Measurements from ENCODE around the gene RAB13.

The RAB13 gene

DNA sequence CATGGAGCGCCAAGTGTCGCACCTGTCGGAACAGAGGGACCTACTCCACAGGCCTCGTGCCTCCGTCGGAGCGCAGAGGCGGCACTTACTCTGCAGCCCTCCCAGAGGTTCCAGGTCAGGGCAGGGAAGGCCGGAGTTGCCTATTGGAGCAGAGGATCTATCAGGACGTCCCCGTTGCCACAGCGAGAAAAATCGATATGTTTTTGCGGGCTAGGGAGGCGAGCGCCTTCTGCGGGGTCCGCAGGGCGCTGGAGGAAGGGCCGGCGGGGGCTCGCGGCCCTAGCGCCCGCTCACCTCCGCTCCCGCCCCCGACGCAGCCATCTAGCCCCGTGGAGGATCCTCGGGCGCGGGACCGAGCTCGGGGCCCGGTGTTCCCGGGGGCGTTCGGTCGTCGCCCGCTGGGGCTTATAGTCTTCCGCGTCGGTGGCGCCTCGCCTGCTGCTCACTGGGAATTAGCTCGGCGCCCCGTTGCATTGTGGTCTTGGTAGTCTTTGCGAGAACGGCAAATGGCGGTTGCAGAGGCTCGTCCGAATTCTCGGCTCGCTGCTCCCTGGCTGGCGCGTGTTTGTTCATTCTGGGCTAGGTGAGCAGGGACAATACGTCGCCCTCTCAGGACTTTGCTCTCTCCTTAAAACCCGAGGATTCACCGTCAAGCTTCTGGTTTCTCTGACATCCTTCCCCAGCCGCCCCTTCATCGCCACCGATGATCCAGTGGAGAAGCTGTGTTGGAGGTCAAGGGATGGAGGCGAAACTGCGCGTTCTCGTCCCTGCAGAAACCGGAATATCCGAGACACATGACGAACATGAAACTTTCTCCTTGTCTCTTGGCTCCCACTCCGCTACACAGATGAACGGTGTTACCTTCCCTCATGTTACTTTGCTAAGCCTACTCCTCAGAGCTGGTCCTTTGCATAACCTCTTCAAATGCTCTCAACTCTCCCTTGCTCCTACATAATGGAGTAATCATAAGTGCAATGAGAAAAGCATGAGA lies 8.6 kb downstream of the RAB13 start, which contains the start of gene JTB:
Gene JTB, minus strand, starts transcription at position 425 of the 991 bp plus-strand sequence. Its CDS starts 422 bp downstream, at position 3.
- DNase-seq: peak; percentile 86 to 90

DNA sequence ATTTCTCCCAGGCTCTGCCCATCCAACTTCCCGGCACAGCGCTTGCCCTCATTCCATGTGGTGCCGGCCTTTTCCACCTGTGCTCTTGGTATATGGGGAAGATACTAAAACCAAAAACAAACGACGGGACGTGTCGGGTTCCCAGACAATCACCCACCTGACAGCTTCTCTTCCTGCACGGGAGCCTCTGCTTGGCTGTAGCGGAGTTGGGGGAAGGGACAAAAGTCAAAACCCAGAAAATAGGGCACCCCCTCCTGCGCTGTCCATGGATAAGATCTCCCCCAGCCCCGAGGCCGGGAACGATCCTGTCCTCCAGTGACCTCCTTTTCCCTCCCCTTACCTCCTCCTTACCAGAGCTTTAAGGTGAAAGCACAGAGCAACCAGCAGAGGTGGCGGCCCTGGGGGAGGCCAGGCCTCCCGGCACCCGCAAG lies 9.3 kb downstream of the RAB13 start:
- DNase-seq: no peak

DNA sequence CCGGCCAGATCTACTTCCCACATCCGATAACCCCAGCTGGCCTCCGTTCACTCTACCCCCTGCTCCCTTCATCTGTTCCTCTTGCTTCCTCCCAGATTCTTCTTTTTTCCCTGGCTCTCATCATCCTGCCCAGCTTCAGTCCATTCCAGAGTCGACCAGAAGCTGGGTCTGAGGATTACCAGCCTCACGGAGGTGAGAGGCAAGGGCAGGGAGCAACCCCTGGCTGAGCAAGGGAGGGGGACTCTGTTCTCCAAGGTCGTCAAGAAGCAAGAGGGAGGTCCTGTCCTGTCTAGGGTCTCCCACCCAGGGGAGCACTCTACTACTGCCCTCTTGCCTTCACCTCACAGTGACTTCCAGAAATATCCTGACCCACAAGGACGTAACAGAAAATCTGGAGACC lies 12.6 kb downstream of the RAB13 start:
- no peak for DNase-seq

DNA sequence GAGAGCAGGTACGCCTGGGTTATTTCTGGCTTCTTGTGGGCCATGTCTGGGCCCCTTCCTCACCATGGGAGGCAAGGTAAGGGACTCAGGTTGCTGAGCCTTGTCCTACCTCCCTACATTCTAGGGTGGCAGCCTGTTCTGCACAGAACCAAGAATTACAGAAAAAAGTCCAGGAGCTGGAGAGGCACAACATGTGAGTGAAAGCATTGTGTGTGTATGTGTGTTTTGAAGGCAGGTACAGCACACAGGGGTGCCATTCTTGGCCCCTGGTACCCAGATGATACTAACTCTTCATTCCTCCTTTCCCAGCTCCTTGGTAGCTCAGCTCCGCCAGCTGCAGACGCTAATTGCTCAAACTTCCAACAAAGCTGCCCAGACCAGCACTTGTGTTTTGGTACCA lies 13.1 kb downstream of the RAB13 start:
- DNase-seq: no peak

DNA sequence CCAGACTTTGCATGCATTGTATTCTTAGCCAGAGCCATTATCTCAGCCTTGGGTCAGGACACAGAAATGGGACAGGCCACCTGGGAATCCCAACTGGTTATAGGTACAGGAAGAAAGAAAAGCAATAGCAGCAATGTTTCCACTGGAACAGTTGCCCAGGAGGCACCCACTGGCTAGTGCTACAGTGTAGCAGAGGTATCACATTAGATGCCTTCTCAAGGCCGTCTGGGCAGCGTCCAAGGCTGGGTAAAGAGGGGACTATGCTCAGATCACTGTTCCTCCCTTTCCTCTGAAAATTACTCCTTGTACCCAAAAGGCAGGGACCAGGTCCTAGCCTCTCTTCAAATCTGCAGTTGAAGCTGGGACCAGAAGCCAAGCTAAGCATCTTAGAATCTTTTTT lies 15.8 kb downstream of the RAB13 start:
- no peak for DNase-seq

DNA sequence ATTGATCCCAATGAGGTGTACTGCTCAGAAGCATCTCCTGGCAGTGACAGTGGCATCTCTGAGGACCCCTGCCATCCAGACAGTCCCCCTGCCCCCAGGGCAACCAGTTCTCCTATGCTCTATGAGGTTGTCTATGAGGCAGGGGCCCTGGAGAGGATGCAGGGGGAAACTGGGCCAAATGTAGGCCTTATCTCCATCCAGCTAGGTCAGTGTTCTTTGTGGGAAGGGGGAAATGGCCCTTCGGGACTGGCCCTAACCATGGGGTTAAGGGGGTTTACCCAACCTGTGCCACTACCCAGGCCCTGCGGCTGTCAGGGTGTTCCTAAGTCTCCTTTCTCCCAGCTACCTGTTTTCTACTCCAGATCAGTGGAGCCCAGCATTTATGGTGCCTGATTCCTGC lies 17.2 kb downstream of the RAB13 start:
- DNase-seq: no peak

DNA sequence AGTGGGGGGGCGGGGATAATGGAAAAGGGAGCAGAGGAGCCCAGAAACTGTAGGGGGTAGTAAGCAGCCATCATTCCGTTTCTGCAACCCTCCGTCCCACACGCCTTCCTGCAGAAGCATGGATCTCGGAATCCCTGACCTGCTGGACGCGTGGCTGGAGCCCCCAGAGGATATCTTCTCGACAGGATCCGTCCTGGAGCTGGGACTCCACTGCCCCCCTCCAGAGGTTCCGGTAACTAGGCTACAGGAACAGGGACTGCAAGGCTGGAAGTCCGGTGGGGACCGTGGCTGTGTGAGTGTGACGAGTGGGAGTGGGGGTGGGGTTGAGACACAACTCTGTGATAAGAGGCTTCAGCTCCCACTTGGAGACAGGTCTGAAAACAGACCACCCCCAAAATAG lies 17.7 kb downstream of the RAB13 start:
- DNase-seq: no peak

DNA sequence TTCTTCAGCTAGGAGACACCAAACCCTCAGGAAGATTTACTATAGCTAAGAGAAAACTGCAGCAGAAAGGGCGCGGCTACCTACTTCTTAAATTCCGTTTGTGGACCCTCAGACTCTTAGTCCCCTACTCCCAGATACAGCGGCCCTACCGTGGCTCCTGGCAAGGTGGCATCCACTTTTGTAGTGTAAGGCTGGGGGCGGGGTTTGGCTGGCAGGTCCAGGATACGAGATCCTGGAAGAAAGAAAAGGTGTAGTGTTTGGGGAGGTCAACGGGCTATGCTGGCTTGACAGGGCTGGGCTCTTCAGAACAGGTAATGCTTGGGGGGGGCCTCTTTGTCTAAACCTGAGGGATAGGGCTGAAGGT lies 18.2 kb downstream of the RAB13 start:
- no peak for DNase-seq

DNA sequence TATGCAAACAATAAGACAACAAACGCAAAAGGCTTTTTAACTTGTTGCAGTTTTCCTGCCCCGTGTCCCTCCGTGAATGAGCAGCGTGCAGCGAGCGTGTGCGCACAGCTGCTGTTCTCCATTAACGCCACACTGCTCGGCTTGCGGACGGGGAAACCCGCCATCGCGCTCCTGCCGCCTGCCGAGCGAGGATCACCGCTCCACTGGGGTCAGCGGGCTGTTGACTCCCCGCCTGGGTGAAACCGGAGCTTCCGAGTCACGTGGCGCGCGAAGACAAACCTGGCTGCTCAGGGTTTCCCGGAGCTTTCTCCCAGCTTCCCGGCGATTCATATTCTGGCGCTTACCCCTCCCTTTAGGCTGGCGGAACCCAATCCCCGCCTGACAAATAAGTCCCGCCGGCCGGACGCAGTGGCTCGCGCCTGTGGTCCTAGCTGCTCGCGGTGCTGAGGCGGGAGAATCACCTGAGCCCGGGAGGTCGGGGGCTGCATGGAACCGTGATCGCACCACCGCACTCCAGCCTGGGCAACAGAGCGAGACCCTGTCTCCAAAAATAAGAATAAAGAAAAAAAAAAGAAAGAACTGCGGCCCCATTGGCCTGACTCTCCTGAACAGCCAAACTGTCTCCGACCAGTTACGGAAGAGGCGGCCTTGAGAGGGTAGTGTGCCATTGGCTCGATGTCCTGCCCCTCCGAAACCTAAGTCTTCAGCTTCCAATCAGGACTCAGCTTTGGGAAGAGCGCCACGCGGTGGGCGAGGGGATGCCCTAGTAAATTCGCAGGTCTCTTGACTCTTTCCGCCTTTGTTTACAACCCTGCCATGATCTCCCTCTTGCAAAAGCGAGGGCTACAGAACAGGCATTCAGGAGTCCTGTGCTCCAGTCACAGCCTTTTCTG lies 18.8 kb downstream of the RAB13 start, which contains the start of gene CREB3L4:
Gene CREB3L4, plus strand, starts transcription at position 796 of the 893 bp plus-strand sequence. CDS start 624 bp downstream, outside the sequence.
- DNase-seq: peak; percentile 79 to 86

DNA sequence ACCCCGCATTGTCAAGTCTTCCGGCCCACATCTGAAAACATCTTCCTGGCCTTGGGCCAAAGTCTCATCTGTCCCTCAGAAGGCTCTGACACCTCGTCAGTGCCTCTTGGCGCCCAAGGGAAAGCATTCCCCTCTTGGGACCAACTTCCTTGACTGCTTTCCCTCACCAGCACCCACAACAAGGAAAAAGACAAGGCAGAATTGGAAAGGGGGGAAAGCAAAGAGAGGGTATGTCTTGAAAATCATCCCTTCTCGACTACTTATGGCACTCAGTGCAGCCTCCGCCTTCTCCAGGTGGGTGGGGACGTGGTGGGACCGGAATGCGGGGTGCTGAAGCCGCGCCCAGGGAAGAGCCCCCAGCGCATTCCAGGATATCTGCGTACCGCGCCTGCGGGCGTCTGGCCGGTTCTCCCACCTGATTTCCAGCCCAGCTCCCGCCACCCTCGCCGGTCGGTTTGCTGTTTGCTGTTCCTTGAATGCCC lies 22.2 kb downstream of the RAB13 start:
- DNase-seq: no peak

DNA sequence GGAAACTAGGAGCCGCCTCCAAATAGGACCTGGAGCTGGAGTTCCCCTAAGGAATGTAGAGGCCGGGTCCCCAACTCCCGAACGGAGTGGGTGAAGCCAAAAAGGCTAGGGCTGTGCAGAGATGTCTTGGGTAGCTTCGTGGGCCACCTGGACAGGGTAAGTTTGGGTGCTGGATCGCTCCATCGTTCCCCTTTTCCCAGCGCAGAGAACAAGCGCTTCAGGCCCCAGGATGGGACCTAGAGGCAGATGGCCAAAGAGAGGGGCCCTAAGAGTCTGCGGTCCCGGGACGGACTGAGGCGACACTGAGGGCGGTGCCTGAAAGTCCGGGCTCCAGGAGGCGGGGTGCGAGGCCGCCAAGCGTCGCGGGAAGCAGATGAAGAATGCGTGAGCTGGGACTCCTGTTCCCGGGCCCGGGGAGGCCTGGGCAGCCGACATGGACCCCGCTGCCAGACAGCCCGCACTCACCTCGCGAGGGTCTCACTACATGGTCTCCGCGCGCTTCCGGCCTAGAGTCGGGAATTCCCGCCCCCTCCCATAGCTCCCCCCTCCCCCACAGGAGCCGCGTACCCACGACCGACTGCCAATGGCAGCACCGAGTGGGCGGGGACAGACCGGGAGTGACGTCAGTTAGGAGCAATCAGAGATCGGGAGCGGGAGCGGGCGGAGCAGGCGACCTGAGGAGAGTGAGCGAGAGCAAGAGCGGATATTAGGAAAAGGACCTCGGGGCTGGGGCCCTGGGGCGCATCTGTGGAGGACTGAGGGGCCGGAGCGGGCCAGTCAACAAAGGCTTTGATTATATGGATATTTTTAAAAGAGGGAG lies 22.9 kb downstream of the RAB13 start, which contains the start of gene SLC39A1:
Gene SLC39A1, minus strand, starts transcription at position 508 of the 820 bp plus-strand sequence. CDS start 822 bp downstream, outside the sequence.
- peak; percentile 99 for DNase-seq

DNA sequence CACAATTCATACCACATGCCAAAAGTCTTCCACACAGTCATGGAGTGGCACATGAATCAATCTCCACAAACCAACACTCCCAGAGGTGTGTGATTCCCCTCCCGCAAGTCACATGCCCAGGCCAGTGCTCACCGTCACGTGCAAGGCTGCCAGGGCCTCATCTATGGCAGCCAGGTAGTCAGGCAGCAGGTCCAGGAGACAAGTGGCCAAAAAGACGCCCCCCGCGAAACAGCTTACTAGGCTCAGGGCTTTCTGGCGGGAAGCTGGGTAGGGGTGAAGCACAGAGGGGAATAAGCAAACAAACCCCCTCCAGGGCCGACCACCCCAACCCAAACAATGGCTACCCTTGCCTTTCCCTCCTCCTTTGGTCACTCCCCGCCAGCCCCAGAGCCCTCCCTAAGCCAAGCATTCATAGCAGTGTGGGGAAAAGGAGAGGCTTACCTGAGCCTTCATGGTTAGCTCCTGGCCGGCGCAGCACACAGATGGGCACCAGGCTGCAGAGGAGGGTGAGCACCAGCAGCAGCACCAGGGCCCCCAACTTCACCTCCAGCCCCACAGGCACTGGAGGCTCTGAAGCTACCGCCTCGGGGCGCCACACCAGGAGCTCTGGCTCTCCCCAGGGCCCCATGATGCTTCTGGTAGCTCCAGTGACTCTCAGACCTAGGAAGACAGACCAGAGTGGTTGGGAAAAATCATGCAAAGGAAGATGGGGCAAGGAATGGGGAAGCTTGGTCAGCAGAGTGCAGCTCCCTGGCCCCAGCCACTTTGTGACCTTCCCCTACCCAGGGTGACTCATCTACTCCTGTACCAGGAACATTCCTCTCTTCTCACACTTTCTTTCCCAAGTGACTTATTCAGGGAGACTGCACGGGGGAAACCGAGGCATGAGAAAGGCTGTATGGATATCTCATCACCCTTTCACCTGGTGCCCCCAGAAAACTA lies 23.8 kb downstream of the RAB13 start:
- DNase-seq: no peak

DNA sequence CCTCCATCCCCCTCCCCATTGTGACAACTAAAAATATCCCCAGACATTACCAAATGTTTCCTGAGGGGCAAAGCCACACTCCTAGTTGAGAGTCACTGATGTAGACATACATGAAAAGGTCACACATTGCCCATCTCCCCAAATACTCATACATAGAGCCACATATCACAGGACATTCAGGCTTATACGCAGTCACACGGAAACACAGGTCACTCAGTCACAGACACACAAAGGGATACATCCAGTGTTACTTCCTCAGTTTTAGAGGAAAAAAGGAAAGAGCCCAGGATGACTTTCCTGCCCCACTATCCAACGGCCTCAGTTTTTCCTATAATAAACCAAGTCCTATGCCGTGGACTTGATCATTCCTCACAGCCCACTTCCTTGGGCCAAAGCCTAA lies 24.7 kb downstream of the RAB13 start:
- no peak for DNase-seq

DNA sequence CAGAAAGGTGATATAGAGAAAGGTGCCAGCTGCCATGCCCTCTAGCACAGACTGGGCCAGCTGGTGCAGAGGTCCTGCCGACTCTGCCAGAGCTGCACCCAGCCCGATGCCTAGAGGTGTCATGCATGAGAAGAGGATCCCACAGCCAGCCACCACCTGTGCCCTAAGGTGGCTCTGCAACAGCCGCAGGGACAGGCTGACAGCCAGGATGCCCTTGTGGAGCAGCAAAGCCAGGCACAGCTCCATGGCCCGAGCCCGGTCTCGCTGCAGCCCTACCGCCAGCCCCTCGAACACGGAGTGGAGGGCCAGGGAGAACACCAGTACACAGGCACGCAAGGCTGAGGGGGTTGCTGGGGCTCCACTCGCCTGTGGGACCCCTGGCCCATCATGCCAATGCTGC lies 25.9 kb downstream of the RAB13 start:
- DNase-seq: no peak

DNA sequence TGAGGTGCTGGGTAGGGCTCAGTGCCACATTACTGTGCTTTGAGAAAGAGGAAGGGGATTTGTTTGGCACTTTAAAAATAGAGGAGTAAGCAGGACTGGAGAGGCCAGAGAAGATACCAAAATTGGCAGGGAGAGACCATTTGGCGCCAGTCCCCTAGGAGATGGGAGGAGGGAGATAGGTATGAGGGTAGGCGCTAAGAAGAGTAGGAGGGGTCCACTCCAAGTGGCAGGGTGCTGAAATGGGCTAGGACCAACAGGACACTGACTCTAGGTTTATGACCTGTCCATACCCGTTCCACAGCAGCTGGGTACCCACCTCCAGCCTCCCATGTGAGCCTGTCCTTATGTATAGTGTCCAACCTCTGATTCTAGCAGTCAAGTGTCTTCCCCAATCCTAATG lies 26.7 kb downstream of the RAB13 start:
- no peak for DNase-seq

DNA sequence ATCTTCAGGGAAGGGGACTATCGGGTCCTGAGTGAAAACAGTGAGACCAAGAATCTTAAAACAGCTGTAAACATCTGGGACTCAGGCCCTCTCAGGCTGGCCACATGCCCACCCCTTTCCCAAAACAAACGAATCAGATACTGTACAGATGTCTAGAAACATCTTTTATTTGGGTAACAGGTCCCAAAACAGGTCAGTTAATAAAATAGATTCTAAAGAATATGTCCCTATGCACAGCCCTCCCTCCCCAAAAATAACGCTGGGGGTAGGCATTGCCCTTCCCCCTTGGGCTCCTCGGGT lies 27.2 kb downstream of the RAB13 start:
- DNase-seq: no peak

DNA sequence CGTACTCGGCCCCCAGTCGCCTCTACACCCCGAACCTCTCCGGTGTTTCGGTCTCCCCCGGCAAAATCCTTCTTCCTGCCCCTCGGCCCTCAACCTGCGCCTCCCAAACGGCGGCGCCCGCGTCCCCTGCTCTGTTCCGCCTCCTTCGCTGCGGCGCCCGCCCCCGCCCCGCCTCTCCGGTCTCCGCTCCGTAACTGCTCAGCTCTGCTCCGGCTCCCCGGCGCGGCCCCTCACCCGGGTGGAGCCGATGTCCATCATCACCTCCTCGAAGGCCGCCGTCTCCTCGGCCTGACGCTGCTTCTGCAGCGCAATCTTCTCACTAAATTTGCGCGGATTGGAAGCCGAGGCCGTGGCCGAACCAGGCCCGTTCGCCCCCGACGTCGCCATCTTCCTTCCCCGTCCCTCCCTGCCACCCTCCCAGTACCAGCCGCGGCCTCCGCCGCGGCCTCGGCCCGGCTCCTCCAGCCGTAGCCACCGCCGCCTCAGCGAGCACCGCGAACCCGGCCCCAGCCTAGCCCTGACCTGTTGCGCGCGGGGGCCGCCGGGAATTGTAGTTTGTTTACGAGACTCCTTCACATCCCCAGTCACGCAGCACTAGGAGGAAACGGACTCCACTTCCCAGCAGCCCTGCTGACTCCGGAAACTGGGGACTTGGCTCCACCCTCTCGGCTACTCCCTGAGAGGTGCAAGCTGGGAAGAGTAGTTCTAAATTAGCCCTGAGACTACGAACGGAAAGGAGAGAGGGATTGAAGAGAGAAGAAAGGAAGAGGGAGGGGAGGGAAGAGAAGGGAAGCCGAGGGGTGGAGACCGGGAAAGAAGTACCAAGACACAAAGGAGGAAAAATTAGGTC lies 27.8 kb downstream of the RAB13 start, which contains the start of gene CRTC2:
Gene CRTC2, minus strand, starts transcription at position 502 of the 850 bp plus-strand sequence. Its CDS starts 115 bp downstream, at position 387.
- DNase-seq: peak; percentile 98

DNA sequence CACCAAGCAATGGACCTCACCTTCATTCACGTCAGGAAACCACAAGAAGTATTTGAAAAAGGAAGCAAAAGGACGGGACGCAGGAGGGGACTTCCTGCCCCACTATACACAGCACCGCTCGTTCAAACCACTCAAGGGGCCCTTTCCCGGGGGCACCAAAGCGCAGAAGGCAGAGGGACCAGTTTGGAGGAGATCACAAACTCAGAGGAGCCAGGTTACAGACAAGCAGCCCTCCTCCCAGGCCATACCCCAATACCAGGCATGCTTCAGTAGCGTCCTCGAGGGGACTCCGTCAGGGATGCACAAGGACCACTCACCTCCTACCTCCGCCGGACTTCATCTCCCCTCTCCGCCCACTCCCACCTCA lies 28.4 kb downstream of the RAB13 start:
- peak in 1 of 2 experiments; percentile 56 for DNase-seq

DNA sequence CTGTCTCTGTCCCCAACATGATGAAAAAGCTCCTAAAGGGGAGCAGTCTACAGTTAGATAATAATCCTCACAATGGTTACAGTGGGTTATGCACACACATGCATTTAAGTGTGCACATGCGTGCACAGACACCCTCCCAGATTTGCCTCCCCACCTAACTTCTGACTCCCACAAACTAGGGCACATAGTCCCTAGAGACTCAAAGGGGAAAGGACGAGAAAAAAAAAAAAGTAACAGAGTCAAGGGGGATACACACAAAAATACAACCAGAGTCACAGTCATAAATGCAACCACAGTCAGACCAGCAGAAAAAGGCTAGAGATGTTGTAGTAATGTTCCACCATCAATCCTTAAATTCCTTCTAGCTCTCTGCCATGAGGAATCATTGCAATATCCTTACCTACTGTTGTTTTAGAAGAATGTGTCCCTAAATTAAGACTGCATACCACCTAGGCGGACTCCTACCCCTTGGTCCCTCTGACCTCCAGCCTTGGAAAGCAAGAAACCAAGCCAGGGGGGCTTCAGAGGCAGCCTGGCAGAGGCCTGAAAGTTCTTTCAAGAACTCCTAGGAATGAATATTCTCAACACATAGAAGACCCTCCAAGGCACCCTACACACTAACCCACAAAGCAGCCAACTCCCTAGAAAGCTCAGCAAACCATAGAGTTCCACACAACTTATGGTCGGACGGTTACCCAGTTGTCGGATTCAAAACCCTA lies 29.0 kb downstream of the RAB13 start:
- no peak for DNase-seq

Measured in activated CD4-positive, alpha-beta T cell treated with anti-CD3 and anti-CD28 coated beads, Interleukin-2, amount 50 U/mL, for 48 hours (primary cell).